Left colon (tissue), 2 donors: ENCODE results near the gene TMEM106C. TPM values are rescaled to one million over a fixed set of nuclear protein-coding genes. Genes with fewer than 3 reads are reported as not detected.

Experiments
- ATAC-seq: fragments of 200-7000 bp; cut with Tn5 transposase; one replicate; pipeline ENCODE4 v1.9.1; 2020; ENCODE audit warnings: mild to moderate bottlenecking, moderate library complexity
- DNase-seq, 2 donors: peaks; one replicate each; pipeline ENCODE4 v3.0.0-alpha.2; 2020
- intact Hi-C, 2 donors: fragments of 100-400 bp; cut with DNase I in 1 of 2; cut with micrococcal nuclease in 1 of 2; formaldehyde crosslinking; loops; one replicate each; pipeline versions ENCODE4 v1.11.2 to v1.14.0; 2022; cut with DNase I, micrococcal nuclease
- total RNA-seq, 2 donors: library from RNA; stranded (reverse); fragmentation: NEBNext Ultra II Directional; extraction: Animal tissue kit (Norgen Biotek cat#: 25700); gene quantifications; one replicate each; pipeline ENCODE4 v1.2.1, GENCODE V29; 2021
- donor health status: DM: no; HTN: no; CAD: no.
- donor health status: DM: yes; HTN: yes; CAD: no.

TMEM106C gene
- total RNA-seq, 2 donors from 2014 or later = 166 to 180 TPM

- ATAC-seq = no peak
These were observed 25.0 kb downstream of the TMEM106C start for GRCh38 chr12:47988073-47989022.

GRCh38 chr12:47989023-47989417, 25.6 kb downstream of the TMEM106C start:
- ATAC-seq = no peak

More at GRCh38 chr12:47988073-47989022, 25.0 kb downstream of the TMEM106C start:
- intact Hi-C loops = no loop called here
- DNase-seq = no peak

GRCh38 chr12:47989666-47990065, 26.3 kb downstream of the TMEM106C start:
- intact Hi-C loops = no loop called here
- DNase-seq = no peak
- ATAC-seq = no peak

More at GRCh38 chr12:47989023-47989417, 25.6 kb downstream of the TMEM106C start:
- DNase-seq = no peak
- intact Hi-C loops = no loop called here

- DNase-seq (no peak), ATAC-seq (no peak)
- intact Hi-C loops = no loop called here
These were observed 27.1 kb downstream of the TMEM106C start for GRCh38 chr12:47990351-47991105.

- intact Hi-C loops = no loop called here
- ATAC-seq = no peak
- no peak for DNase-seq
These were observed 28.0 kb downstream of the TMEM106C start for GRCh38 chr12:47991106-47992061.

- ATAC-seq (no peak), DNase-seq (no peak)
- intact Hi-C loops = no loop called here
These were observed 29.4 kb downstream of the TMEM106C start for GRCh38 chr12:47992776-47993175.

- DNase-seq (no peak), ATAC-seq (no peak)
These were observed 30.1 kb downstream of the TMEM106C start for GRCh38 chr12:47993491-47993890.

GRCh38 chr12:47995981-47996401, 32.6 kb downstream of the TMEM106C start:
- DNase-seq = no peak
- intact Hi-C loops = no loop called here

More at GRCh38 chr12:47993491-47993890, 30.1 kb downstream of the TMEM106C start:
- intact Hi-C loops = no loop called here

GRCh38 chr12:47997321-47997720, 33.9 kb downstream of the TMEM106C start:
- DNase-seq = no peak

More at GRCh38 chr12:47995981-47996401, 32.6 kb downstream of the TMEM106C start:
- ATAC-seq = no peak

GRCh38 chr12:47999816-48000215, 36.4 kb downstream of the TMEM106C start:
- ATAC-seq = no peak

More at GRCh38 chr12:47997321-47997720, 33.9 kb downstream of the TMEM106C start:
- intact Hi-C loops = no loop called here
- peak; percentile 34 for ATAC-seq

GRCh38 chr12:48000878-48001504, 37.6 kb downstream of the TMEM106C start:
- ATAC-seq (peak; percentile 50), DNase-seq (no peak)
- intact Hi-C loops = no loop called here

More at GRCh38 chr12:47999816-48000215, 36.4 kb downstream of the TMEM106C start:
- DNase-seq = no peak
- intact Hi-C loops = no loop called here

- peak; percentile 87 for ATAC-seq
- intact Hi-C loops = no loop called here
- peak; percentile 44 to 52 for DNase-seq
These were observed 38.4 kb downstream of the TMEM106C start for GRCh38 chr12:48001505-48002413.

GRCh38 chr12:48002414-48002730, 39.0 kb downstream of the TMEM106C start:
- intact Hi-C loops = no loop called here
- no peak for ATAC-seq
- DNase-seq = no peak

GRCh38 chr12:48002773-48003218, 39.4 kb downstream of the TMEM106C start:
- ATAC-seq (peak; percentile 57), DNase-seq (peak in 1 of 2 donors; percentile 45)
- intact Hi-C loops = no loop called here

GRCh38 chr12:48003226-48004052, 40.0 kb downstream of the TMEM106C start:
- no peak for ATAC-seq
- no peak for DNase-seq
- intact Hi-C loops = no loop called here
